Activated naive CD4-positive, alpha-beta T cell (primary cell): Measurements from ENCODE around the gene FBXL19.
"Not testable (repeated sequence)": the region's sequence is repeated elsewhere in the genome, so short reads cannot be mapped to it uniquely, and the experiment has no call there.

Experiments
- DNase-seq, 4 experiments: peaks; one replicate each; lab custom pipeline; 2025; lab: John Stamatoyannopoulos, UW

FBXL19 gene

GRCh38 chr16:30923554-30924075, at the start of gene FBXL19:
Gene FBXL19 (plus strand): TSS chr16:30923572. CDS start chr16:30925755, 2,183 bp downstream.
- peak in 1 of 4 experiments; percentile 12 for DNase-seq

GRCh38 chr16:30874244-30874820, 49.0 kb upstream of the FBXL19 start:
- no peak for DNase-seq

- DNase-seq, result peak; percentile 82 to 88 (median 84)
Measured at GRCh38 chr16:30874821-30875717, 48.3 kb upstream of the FBXL19 start.

GRCh38 chr16:30875871-30876801, 47.2 kb upstream of the FBXL19 start:
- DNase-seq, result no peak

- no peak for DNase-seq
Measured at GRCh38 chr16:30876867-30877266, 46.5 kb upstream of the FBXL19 start.

- DNase-seq, result no peak
Measured at GRCh38 chr16:30882429-30883310, 40.7 kb upstream of the FBXL19 start.

GRCh38 chr16:30884760-30885159, 38.6 kb upstream of the FBXL19 start:
- DNase-seq, result no peak

- DNase-seq, result no peak
Measured at GRCh38 chr16:30885196-30885595, 38.2 kb upstream of the FBXL19 start.

GRCh38 chr16:30886145-30886544, 37.2 kb upstream of the FBXL19 start:
- no peak for DNase-seq

GRCh38 chr16:30887927-30888326, 35.4 kb upstream of the FBXL19 start:
- no peak for DNase-seq

- no peak for DNase-seq
Measured at GRCh38 chr16:30888856-30889499, 34.4 kb upstream of the FBXL19 start.

GRCh38 chr16:30889721-30890120, 33.7 kb upstream of the FBXL19 start:
- no peak for DNase-seq

GRCh38 chr16:30891043-30891823, 32.1 kb upstream of the FBXL19 start:
- DNase-seq, result not testable (repeated sequence)

GRCh38 chr16:30892670-30893416, 30.5 kb upstream of the FBXL19 start:
- DNase-seq, result no peak

- peak in 1 of 4 experiments; percentile 12 for DNase-seq
Measured at GRCh38 chr16:30893417-30893743, 30.0 kb upstream of the FBXL19 start.

GRCh38 chr16:30893744-30894539, 29.4 kb upstream of the FBXL19 start, which contains the start of gene BCL7C:
Gene BCL7C (minus strand): TSS chr16:30894077. CDS start chr16:30893944, 133 bp downstream.
- DNase-seq, result peak in 3 of 4 experiments; percentile 41 to 71 (median 44)

- no peak for DNase-seq
Measured at GRCh38 chr16:30894540-30895368, 28.6 kb upstream of the FBXL19 start.
